Ishikawa (cell line): ENCODE data around the gene ULK4.

Experiments
- CEBPB ChIP-seq: IDR thresholded peaks from 2 replicates; pipeline ENCODE4 v1.6.1; 2012
- CREB1 ChIP-seq: IDR thresholded peaks from 2 replicates; pipeline ENCODE4 v1.6.1; 2012; ENCODE audit warnings: low read depth
- NFIC ChIP-seq: IDR thresholded peaks from 2 replicates; pipeline ENCODE4 v1.6.1; 2012
- REST ChIP-seq: IDR thresholded peaks from 2 replicates; pipeline ENCODE4 v1.6.1; 2012; ENCODE audit warnings: low read depth, mild to moderate bottlenecking
- YY1 ChIP-seq: IDR thresholded peaks from 2 replicates; pipeline ENCODE4 v1.6.1; 2012; ENCODE audit warnings: low read depth

GRCh38 chr3:41222501-41222900, 739.4 kb downstream of the ULK4 start:
- TF ChIP-seq YY1 (no peak), CREB1 (no peak), REST (no peak), CEBPB (no peak), NFIC (no peak)
